Measurements from ENCODE around the gene METTL25B. TPM values are rescaled to one million over a fixed set of nuclear protein-coding genes. Genes with fewer than 3 reads are reported as not detected.

METTL25B gene
- total and polyA plus RNA-seq, 2 of the 13 experiments (the other 11 are each of a cell fraction or from before 2014, with no cell fraction given), result 11.9 to 24.0 TPM

DNA sequence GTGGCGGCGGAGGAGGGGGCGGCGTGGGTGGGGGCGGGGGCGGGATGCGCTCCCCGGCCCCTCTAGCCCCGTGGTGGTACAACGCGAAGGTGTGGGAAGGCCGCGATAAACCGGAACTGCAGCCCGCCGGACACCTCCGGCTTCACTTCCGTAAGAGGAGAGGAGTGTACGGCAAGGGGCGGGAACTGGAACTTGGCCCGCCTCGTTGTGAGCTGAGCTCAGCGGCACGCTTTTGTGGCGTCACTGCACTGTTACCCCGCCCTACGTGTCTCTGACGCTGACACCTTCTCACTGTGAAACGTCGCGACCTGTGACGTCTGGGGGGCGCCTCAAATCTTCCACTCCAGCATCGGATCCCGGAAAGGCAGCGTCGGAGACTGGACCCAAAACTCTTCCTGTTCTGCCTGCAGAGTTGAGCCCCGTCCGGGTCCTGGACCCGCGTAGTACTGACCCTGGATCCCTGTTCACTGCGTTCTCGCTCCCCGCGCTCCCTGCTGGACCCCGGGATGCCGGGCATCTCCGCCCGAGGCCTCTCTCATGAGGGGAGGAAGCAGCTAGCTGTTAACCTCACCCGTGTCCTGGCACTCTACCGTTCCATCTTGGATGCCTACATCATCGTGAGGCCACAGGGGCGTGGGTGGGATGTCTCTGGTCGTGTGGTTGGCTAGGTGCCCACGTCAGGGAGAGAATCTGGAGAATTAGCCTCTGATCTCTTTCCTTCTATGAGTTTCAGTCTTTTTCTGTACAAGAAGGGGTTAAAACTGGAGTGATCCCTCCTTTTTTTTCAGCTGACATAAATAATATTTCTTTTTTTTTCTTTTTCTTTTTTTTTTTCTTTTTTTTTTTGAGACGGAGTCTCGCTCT is 562 bp downstream of the METTL25B start, which contains the start of gene ISG20L2 (continued):
- TF ChIP-seq, protein P1, sequence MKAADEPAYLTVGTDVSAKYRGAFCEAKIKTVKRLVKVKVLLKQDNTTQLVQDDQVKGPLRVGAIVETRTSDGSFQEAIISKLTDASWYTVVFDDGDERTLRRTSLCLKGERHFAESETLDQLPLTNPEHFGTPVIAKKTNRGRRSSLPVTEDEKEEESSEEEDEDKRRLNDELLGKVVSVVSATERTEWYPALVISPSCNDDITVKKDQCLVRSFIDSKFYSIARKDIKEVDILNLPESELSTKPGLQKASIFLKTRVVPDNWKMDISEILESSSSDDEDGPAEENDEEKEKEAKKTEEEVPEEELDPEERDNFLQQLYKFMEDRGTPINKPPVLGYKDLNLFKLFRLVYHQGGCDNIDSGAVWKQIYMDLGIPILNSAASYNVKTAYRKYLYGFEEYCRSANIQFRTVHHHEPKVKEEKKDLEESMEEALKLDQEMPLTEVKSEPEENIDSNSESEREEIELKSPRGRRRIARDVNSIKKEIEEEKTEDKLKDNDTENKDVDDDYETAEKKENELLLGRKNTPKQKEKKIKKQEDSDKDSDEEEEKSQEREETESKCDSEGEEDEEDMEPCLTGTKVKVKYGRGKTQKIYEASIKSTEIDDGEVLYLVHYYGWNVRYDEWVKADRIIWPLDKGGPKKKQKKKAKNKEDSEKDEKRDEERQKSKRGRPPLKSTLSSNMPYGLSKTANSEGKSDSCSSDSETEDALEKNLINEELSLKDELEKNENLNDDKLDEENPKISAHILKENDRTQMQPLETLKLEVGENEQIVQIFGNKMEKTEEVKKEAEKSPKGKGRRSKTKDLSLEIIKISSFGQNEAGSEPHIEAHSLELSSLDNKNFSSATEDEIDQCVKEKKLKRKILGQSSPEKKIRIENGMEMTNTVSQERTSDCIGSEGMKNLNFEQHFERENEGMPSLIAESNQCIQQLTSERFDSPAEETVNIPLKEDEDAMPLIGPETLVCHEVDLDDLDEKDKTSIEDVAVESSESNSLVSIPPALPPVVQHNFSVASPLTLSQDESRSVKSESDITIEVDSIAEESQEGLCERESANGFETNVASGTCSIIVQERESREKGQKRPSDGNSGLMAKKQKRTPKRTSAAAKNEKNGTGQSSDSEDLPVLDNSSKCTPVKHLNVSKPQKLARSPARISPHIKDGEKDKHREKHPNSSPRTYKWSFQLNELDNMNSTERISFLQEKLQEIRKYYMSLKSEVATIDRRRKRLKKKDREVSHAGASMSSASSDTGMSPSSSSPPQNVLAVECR (CRISPR knock-in tag; IDR thresholded peaks at IDR 0.05; ENCODE audit: borderline replicate concordance), result peak; percentile 79; the same call in 1 of the 2 replicates
- TF ChIP-seq ASH2L (IDR thresholded peaks at IDR 0.05; ENCODE audit: insufficient read length, low read depth, low read length) (peak; percentile 71), CHD2 (IDR thresholded peaks at IDR 0.05; ENCODE audit: low read depth, low read length) (no peak), ISL2 (CRISPR knock-in tag; IDR thresholded peaks at IDR 0.05) (no peak; the same call in 1 of the 2 replicates), ZSCAN9 (CRISPR knock-in tag; IDR thresholded peaks at IDR 0.05; ENCODE audit: borderline replicate concordance) (no peak; the same call in 1 of the 2 replicates), CEBPG (CRISPR knock-in tag; IDR thresholded peaks at IDR 0.05) (0 out of 2 replicates have a peak, but pooled peaks have one; percentile 13), ZKSCAN5 (CRISPR knock-in tag; IDR thresholded peaks at IDR 0.05) (no peak), ZNF367 (CRISPR knock-in tag; IDR thresholded peaks at IDR 0.05; ENCODE audit: borderline replicate concordance) (no peak), RBM22 (optimal IDR thresholded peaks at IDR 0.05; ENCODE audit: low read length) (peak; percentile 64), CREM (IDR thresholded peaks at IDR 0.05) (peak; percentile 97), CREM (CRISPR knock-in tag; IDR thresholded peaks at IDR 0.05) (peak; percentile 82), ZNF761 (CRISPR knock-in tag; conservative IDR thresholded peaks at IDR 0.05) (no peak), HMGA1 (CRISPR knock-in tag; conservative IDR thresholded peaks at IDR 0.05) (no peak), TOE1 (CRISPR knock-in tag; IDR thresholded peaks at IDR 0.05) (no peak)
- TF ChIP-seq, protein P2, sequence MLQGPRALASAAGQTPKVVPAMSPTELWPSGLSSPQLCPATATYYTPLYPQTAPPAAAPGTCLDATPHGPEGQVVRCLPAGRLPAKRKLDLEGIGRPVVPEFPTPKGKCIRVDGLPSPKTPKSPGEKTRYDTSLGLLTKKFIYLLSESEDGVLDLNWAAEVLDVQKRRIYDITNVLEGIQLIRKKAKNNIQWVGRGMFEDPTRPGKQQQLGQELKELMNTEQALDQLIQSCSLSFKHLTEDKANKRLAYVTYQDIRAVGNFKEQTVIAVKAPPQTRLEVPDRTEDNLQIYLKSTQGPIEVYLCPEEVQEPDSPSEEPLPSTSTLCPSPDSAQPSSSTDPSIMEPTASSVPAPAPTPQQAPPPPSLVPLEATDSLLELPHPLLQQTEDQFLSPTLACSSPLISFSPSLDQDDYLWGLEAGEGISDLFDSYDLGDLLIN (CRISPR knock-in tag; IDR thresholded peaks at IDR 0.05; ENCODE audit: borderline replicate concordance), result 0 out of 2 replicates have a peak, but pooled peaks have one; percentile 67
- TF ChIP-seq, protein P3, sequence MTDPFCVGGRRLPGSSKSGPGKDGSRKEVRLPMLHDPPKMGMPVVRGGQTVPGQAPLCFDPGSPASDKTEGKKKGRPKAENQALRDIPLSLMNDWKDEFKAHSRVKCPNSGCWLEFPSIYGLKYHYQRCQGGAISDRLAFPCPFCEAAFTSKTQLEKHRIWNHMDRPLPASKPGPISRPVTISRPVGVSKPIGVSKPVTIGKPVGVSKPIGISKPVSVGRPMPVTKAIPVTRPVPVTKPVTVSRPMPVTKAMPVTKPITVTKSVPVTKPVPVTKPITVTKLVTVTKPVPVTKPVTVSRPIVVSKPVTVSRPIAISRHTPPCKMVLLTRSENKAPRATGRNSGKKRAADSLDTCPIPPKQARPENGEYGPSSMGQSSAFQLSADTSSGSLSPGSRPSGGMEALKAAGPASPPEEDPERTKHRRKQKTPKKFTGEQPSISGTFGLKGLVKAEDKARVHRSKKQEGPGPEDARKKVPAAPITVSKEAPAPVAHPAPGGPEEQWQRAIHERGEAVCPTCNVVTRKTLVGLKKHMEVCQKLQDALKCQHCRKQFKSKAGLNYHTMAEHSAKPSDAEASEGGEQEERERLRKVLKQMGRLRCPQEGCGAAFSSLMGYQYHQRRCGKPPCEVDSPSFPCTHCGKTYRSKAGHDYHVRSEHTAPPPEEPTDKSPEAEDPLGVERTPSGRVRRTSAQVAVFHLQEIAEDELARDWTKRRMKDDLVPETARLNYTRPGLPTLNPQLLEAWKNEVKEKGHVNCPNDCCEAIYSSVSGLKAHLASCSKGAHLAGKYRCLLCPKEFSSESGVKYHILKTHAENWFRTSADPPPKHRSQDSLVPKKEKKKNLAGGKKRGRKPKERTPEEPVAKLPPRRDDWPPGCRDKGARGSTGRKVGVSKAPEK (CRISPR knock-in tag; IDR thresholded peaks at IDR 0.05; ENCODE audit: borderline replicate concordance), result no peak
- TF ChIP-seq, protein P4, sequence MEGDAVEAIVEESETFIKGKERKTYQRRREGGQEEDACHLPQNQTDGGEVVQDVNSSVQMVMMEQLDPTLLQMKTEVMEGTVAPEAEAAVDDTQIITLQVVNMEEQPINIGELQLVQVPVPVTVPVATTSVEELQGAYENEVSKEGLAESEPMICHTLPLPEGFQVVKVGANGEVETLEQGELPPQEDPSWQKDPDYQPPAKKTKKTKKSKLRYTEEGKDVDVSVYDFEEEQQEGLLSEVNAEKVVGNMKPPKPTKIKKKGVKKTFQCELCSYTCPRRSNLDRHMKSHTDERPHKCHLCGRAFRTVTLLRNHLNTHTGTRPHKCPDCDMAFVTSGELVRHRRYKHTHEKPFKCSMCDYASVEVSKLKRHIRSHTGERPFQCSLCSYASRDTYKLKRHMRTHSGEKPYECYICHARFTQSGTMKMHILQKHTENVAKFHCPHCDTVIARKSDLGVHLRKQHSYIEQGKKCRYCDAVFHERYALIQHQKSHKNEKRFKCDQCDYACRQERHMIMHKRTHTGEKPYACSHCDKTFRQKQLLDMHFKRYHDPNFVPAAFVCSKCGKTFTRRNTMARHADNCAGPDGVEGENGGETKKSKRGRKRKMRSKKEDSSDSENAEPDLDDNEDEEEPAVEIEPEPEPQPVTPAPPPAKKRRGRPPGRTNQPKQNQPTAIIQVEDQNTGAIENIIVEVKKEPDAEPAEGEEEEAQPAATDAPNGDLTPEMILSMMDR (CRISPR knock-in tag; IDR thresholded peaks at IDR 0.05), result 0 out of 2 replicates have a peak, but pooled peaks have one; percentile 21

Data from HepG2 (cell line).